ENCODE measurements around the gene SH2D1B.

GRCh38 chr1:162349635-162350330 lies 62.2 kb downstream of the SH2D1B start:
- TF ChIP-seq CTCF (IDR thresholded peaks at IDR 0.05) (no peak), EP300 (IDR thresholded peaks at IDR 0.05; ENCODE audit: low read depth) (no peak), POLR2A (IDR thresholded peaks at IDR 0.05) (no peak), POLR2AphosphoS5 (IDR thresholded peaks at IDR 0.05) (no peak)
